Measurements from ENCODE around the gene CPVL. TPM values are rescaled to one million over a fixed set of nuclear protein-coding genes. Genes with fewer than 3 reads are reported as not detected.

Gene CPVL
- total RNA-seq, 1 donor from 2014 or later = 56.6 TPM

GRCh38 chr7:29008590-29008989, 137.7 kb downstream of the CPVL start:
- H2AFZ ChIP-seq (replicated peaks) = no peak overlapping the region
- Mint-ChIP-seq H3K36me3 (peaks cover 11% of the 10 kb centered on the region), H3K9me3 (peaks cover 20% of the 10 kb centered on the region), H3K27me3 (ENCODE audit: insufficient read depth, low read depth) (peaks cover 5% of the 10 kb centered on the region), H3K4me3 (no peak overlapping the region), H3K4me1 (peaks cover 2% of the 10 kb centered on the region), H3K27ac (no peak overlapping the region)
- H3F3A ChIP-seq (ENCODE audit: low read depth) = no peaks in the 10 kb centered on the region
- H3K36me3 ChIP-seq = no peaks in the 10 kb centered on the region
- no peak for DNase-seq (ENCODE audit: low spot score)
- no peak overlapping the region for H3K4me2 ChIP-seq
- H3K4me1 ChIP-seq = peaks cover 14% of the 10 kb centered on the region
- no peak for TF ChIP-seq CTCF (IDR thresholded peaks at IDR 0.05)
- no peak for TF ChIP-seq EZH2phosphoT487 (IDR thresholded peaks at IDR 0.05)
- TF ChIP-seq EZH2 (IDR thresholded peaks at IDR 0.05) = no peak
- H3K9ac ChIP-seq = no peak overlapping the region
- no peaks in the 10 kb centered on the region for H3K79me2 ChIP-seq (ENCODE audit: low read depth)
- no peaks in the 10 kb centered on the region for H3K27me3 ChIP-seq
- no peaks in the 10 kb centered on the region for H4K20me1 ChIP-seq (ENCODE audit: low read depth)
- H3K9me3 ChIP-seq (ENCODE audit: low read depth) = no peaks in the 10 kb centered on the region
- no peak overlapping the region for H3K27ac ChIP-seq
- no peak overlapping the region for H3K4me3 ChIP-seq

DNA sequence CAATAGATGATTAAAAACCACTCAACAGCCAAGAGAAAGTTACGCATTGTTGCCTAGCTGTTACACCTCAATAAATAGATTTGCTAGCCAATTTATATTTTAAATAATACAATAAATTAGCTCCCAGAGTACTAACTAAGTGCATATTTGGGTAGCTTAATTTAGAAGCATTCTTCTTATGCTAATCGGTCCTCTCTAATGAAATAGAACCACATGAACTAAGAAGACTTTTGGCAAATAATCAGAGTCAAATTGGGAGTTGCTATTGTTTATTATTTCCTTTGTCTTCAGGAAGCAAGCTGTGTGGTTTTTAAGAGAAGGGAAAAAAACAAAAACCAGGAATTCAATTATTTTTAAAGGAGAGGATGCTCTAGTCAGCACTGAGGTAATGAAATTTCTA, 139.2 kb downstream of the CPVL start:
- H3K4me2 ChIP-seq = no peak overlapping the region
- H2AFZ ChIP-seq (replicated peaks) = no peak overlapping the region
- TF ChIP-seq EZH2 (IDR thresholded peaks at IDR 0.05) (no peak), CTCF (IDR thresholded peaks at IDR 0.05) (no peak), EZH2phosphoT487 (IDR thresholded peaks at IDR 0.05) (no peak)
- no peaks in the 10 kb centered on the region for H3K27me3 ChIP-seq
- H3K9ac ChIP-seq = no peak overlapping the region
- peaks cover 11% of the 10 kb centered on the region for H3K36me3 Mint-ChIP-seq
- peaks cover 28% of the 10 kb centered on the region for H3K9me3 Mint-ChIP-seq
- no peaks in the 10 kb centered on the region for H4K20me1 ChIP-seq (ENCODE audit: low read depth)
- H3K27ac ChIP-seq = no peak overlapping the region
- H3K4me3 ChIP-seq = no peak overlapping the region
- H3K27me3 Mint-ChIP-seq (ENCODE audit: insufficient read depth, low read depth) = peaks cover 5% of the 10 kb centered on the region
- no peaks in the 10 kb centered on the region for H3F3A ChIP-seq (ENCODE audit: low read depth)
- H3K27ac Mint-ChIP-seq = no peak overlapping the region
- DNase-seq (ENCODE audit: low spot score) = no peak
- peaks cover 17% of the 10 kb centered on the region for H3K4me1 ChIP-seq
- H3K9me3 ChIP-seq (ENCODE audit: low read depth) = no peaks in the 10 kb centered on the region
- H3K79me2 ChIP-seq (ENCODE audit: low read depth) = no peaks in the 10 kb centered on the region
- H3K36me3 ChIP-seq = no peaks in the 10 kb centered on the region
- H3K4me1 Mint-ChIP-seq = peaks cover 2% of the 10 kb centered on the region
- H3K4me3 Mint-ChIP-seq = no peak overlapping the region

GRCh38 chr7:29005829-29006228, 140.5 kb downstream of the CPVL start:
- H3K36me3 ChIP-seq = no peaks in the 10 kb centered on the region
- Mint-ChIP-seq H3K36me3 (peaks cover 12% of the 10 kb centered on the region), H3K27ac (no peak overlapping the region), H3K4me3 (no peak overlapping the region), H3K27me3 (ENCODE audit: insufficient read depth, low read depth) (peaks cover 5% of the 10 kb centered on the region), H3K9me3 (peaks cover 28% of the 10 kb centered on the region), H3K4me1 (peaks cover 2% of the 10 kb centered on the region)
- DNase-seq (ENCODE audit: low spot score) = no peak
- H3K27me3 ChIP-seq = no peaks in the 10 kb centered on the region
- H3F3A ChIP-seq (ENCODE audit: low read depth) = no peaks in the 10 kb centered on the region
- no peak overlapping the region for H3K9ac ChIP-seq
- H3K9me3 ChIP-seq (ENCODE audit: low read depth) = no peaks in the 10 kb centered on the region
- no peak overlapping the region for H2AFZ ChIP-seq (replicated peaks)
- H3K79me2 ChIP-seq (ENCODE audit: low read depth) = no peaks in the 10 kb centered on the region
- no peak overlapping the region for H3K4me2 ChIP-seq
- H3K4me3 ChIP-seq = no peak overlapping the region
- no peaks in the 10 kb centered on the region for H4K20me1 ChIP-seq (ENCODE audit: low read depth)
- no peak for TF ChIP-seq EZH2phosphoT487 (IDR thresholded peaks at IDR 0.05)
- no peak for TF ChIP-seq EZH2 (IDR thresholded peaks at IDR 0.05)
- TF ChIP-seq CTCF (IDR thresholded peaks at IDR 0.05) = no peak
- H3K27ac ChIP-seq = no peak overlapping the region
- peaks cover 28% of the 10 kb centered on the region for H3K4me1 ChIP-seq

Data from neural progenitor cell (in vitro differentiated cells).